GM18861 (cell line): ENCODE data around the gene ZNF638.

Experiments used
- ATAC-seq: cut with Tn5 transposase; IDR thresholded peaks from one replicate; pipeline ENCODE4 v1.9.1; 2021; ENCODE audit not compliant: unreplicated experiment

Gene ZNF638

DNA sequence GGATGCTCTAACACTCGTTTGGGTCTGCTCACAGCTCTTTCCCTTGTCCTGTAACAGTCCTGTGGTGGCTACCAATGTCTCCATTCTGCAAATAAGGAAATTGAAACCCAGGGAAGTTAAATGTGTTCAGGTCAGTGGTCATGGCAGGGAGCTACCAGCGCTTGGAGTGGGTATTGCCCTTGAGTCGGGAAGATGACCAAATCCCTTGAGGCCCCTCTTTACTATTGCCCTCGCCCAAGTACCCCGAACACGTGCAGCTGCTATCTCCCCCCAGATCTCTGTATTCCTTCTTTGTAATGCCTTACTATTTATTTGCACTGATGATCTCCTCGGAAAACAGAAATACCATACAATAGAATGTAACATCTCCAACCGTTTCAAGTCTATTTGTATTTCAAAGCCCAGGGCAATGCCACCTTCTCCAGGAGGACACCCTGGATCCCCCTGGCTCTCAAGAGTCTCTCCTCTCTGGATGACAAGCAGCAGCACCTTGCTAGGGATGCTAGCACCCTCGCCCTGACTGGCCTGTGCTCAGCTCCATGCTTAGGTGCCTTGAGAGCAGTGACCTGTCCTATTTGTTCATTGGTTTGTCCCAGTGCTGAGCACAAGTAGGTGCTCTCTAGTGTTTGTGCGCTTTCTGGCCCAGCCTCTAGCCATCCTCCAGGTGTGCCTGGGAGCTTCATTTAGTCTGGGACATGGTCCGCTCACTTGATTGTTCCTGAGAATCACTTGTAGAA is 136.9 kb downstream of the ZNF638 start:
- no peak for ATAC-seq

GRCh38 chr2:71469403-71470398 is 138.1 kb downstream of the ZNF638 start:
- ATAC-seq: no peak

- ATAC-seq: no peak
These were observed 139.7 kb downstream of the ZNF638 start for GRCh38 chr2:71471276-71471675.

GRCh38 chr2:71472019-71472418 is 140.4 kb downstream of the ZNF638 start:
- no peak for ATAC-seq

- no peak for ATAC-seq
These were observed 141.9 kb downstream of the ZNF638 start for GRCh38 chr2:71473346-71474031.

DNA sequence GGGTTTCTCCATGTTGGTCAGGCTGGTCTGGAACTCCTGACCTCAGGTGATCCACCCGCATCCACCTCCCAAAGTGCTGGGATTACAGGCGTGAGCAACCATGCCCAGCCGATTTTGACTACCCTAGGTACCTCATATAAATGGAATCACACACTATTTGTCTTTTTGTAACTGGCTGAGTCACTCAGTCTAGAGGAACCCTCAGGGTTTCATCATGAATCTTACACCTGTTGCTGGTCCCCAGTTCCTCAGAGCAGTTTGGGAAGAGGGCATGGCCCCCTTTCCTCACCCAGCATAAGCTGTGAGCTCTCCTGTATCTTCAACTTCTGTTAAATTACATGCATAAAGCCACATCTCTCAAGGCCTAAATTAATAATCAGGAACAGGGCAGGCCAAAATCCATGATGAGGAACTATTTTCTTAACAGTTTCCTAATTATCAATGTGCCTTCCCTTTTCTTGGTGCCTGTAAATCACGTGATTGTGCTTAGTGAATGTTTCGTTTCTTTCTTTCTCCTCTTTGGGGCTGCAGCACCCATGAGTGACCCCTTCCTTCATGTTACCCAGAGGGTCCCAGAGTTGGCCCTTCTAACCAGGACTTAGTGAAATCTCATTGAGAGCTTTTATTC is 142.6 kb downstream of the ZNF638 start:
- ATAC-seq: no peak

- no peak for ATAC-seq
These were observed 143.3 kb downstream of the ZNF638 start for GRCh38 chr2:71474744-71475397.

- ATAC-seq: no peak
These were observed 144.9 kb downstream of the ZNF638 start for GRCh38 chr2:71476495-71476894.

- ATAC-seq: no peak
These were observed 145.7 kb downstream of the ZNF638 start for GRCh38 chr2:71477231-71477691.

GRCh38 chr2:71478806-71479205 is 147.2 kb downstream of the ZNF638 start:
- no peak for ATAC-seq

- ATAC-seq: no peak
These were observed 147.7 kb downstream of the ZNF638 start for GRCh38 chr2:71479261-71479660.

DNA sequence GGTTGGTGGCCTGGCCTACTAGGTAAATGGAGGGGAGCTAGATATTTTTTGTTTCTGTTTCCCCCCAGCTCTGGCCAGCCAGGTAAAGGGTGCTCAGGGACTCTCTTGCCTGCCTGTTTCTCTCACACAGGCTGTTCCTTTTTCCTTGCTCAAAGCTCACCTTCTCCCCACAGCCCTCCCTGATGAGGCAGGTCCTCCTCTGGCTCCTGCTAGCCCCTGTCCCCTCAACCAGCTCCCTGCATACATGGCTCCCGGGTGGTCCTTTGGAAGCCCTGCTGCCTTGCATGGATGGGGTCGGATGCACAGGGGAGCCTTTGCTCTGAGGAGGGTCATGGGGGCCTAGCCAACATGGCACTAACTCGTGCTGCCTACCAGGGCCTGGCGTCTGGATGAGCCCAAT is 149.5 kb downstream of the ZNF638 start:
- no peak for ATAC-seq

DNA sequence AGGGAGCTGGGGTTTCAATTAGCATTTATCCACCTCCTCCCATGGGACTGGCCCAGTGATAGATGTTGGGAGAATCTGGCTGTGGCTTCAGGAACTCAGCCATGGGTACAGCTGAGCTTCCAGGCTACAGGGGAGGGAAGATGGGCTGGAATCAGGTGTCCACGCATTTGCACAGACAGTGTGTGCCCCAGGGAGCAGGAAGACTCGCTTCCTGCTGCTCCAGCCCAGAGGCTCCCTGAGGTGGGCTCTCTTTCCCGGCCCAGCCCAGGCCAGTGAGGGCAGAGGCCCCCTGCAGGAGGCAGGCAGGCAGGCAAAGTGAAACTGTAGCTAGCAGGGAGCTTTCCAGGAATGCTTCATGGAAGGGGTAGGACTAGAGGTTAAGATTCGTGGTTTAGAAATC is 150.5 kb downstream of the ZNF638 start:
- no peak for ATAC-seq

- ATAC-seq: no peak
These were observed 151.7 kb downstream of the ZNF638 start for GRCh38 chr2:71483246-71483645.

GRCh38 chr2:71484354-71484753 is 152.8 kb downstream of the ZNF638 start:
- no peak for ATAC-seq
